IPS-15b (cell line): Measurements from ENCODE around the gene BCAN.

Experiments used
- H3K27me3 ChIP-seq: one replicate; pipeline ENCODE4 v1.6.1; 2013; ENCODE audit warnings: low read length; ENCODE audit not compliant: control insufficient read depth, insufficient read depth
- H3K36me3 ChIP-seq: one replicate; pipeline ENCODE4 v1.6.1; 2013; ENCODE audit warnings: low read length; ENCODE audit not compliant: control insufficient read depth, insufficient read depth
- H3K4me1 ChIP-seq: one replicate; pipeline ENCODE4 v1.6.1; 2013; ENCODE audit warnings: mild to moderate bottlenecking, low read length; ENCODE audit not compliant: control insufficient read depth, insufficient read depth
- H3K4me3 ChIP-seq: one replicate; pipeline ENCODE4 v1.5.1; 2013; ENCODE audit warnings: low read depth, low read length
- H3K9ac ChIP-seq: one replicate; pipeline ENCODE4 v1.6.1; 2013; ENCODE audit warnings: low read depth, mild to moderate bottlenecking, low read length
- H3K9me3 ChIP-seq: one replicate; pipeline ENCODE4 v1.6.1; 2013; ENCODE audit warnings: mild to moderate bottlenecking, low read length; ENCODE audit not compliant: control insufficient read depth, insufficient read depth

The BCAN gene

DNA sequence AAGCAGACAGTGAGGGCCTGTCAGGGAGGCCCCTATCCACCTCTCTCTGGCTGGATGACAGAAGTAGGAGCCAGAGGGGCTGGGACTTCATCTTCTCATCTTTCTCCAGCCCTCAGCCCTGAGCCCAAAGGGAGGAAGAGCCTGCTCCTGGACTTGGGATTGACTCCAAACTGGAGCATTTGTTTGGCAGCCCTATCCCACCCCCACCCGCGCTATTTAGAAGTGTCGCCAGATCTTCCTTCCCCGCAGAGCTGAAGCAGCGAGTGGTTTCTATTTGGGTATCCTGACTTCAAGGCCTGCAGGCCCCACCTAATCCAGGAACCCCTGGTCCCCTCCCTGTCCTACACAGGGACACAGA is 25.7 kb downstream of the BCAN start:
- Histone ChIP-seq H3K27me3 (no peaks in the 10 kb centered on the region), H3K4me3 (no peak overlapping the region), H3K4me1 (peaks cover 44% of the 10 kb centered on the region), H3K36me3 (peaks cover 15% of the 10 kb centered on the region), H3K9me3 (no peaks in the 10 kb centered on the region), H3K9ac (peak overlapping the region; percentile 61)

DNA sequence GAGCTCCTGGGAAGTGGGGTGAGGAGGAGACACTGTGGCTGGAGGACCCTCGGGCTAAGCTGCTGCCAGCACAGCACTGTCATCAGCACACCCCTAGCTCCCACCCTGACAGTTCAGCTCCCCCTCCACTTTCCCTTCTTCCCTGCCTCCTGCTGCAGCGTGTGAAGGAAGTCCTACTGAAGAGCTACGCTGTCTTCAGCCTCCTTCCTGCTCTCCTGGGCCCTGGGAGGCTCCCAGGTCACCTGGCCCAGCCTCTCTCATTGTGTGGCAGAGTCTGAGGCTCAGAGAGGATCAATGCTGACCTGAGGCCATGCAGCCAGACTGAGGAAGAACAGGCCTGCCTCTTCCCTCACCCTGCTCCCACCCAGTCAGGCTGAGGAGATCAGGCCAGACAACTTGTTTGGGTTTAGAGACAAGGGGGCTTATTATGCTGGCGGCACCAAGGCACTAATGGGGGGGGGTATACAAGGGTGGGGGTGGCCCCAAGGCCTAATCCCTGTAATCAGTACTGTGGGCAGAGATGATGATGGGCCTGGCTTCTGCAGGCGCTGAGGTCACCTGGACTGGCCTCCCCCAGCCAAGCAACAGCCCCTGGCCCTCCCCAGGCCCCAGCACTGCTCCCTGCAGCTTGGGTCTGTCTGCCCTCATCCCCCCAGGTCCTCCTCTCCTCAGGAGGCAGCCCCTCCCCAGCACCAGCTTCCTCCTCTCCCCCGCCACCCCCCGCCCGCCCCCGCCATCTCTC is 26.2 kb downstream of the BCAN start:
- Histone ChIP-seq H3K4me3 (no peak overlapping the region), H3K9me3 (no peaks in the 10 kb centered on the region), H3K4me1 (peaks cover 45% of the 10 kb centered on the region), H3K9ac (peak overlapping the region; percentile 61), H3K27me3 (no peaks in the 10 kb centered on the region), H3K36me3 (peaks cover 20% of the 10 kb centered on the region)

DNA sequence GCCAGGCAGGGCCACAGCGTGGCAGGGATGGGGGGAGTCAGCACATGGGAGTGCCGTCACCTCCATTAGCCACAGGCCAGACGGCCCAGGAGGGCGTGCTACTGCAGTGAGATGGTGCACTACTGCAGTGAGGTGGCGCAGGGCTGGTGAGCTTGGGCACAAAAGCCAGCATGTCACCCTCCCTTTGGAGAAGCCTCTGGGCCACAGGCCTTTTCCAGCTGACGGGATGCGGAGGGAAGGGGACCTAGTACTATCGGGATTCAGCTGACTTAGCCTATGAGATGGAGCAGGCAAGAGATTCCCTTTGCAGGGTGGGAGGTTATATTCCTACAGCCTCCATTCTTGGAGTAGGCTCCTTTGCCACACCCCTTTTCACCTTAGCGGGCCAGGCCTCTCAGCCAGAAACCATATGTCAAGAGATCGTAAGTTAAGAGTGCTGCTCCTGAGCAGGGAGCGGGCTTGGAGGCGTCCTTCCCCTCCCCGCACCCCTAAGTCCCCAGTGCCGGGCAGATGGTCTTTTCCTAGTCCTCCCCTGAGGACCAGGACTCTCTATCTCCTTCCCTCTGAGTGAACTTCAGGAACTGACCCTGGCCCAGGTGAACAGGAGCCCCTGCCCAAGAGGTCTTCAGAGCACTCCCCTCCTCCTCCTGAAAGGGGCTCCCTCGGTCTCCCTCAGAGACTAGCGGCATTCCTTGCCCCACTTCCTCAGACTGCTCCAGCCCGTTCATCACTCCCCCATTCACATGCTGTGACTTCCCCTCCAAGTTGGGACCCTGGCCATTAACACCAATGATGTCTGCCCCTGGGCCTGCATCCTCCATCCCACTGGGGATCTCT is 27.1 kb downstream of the BCAN start:
- H3K9ac ChIP-seq = no peak overlapping the region
- no peak overlapping the region for H3K4me3 ChIP-seq
- peaks cover 42% of the 10 kb centered on the region for H3K4me1 ChIP-seq
- no peaks in the 10 kb centered on the region for H3K27me3 ChIP-seq
- H3K9me3 ChIP-seq = no peaks in the 10 kb centered on the region
- peaks cover 23% of the 10 kb centered on the region for H3K36me3 ChIP-seq

DNA sequence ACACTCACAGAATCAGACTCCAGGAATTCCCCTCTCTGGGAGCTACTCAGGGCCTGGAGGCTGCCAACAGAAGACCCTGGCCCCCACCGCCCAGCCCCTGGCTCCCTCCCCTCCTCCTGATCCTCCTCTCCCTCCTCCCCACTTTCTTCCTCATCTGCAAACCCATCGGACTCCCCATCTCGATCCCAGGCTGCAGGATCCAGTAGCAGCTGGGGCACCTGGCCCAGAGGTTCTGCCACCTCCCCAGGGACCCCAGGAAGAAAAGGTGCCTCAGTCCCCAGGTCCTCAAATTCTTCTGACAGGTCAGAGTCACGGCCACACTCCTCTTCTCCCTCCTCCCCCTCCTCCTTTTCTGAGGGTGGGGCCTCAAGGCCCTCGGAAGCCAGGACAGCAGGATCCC is 27.9 kb downstream of the BCAN start:
- peaks cover 39% of the 10 kb centered on the region for H3K4me1 ChIP-seq
- no peaks in the 10 kb centered on the region for H3K27me3 ChIP-seq
- H3K36me3 ChIP-seq = peaks cover 27% of the 10 kb centered on the region
- no peak overlapping the region for H3K9ac ChIP-seq
- H3K9me3 ChIP-seq = no peaks in the 10 kb centered on the region
- H3K4me3 ChIP-seq = no peak overlapping the region

DNA sequence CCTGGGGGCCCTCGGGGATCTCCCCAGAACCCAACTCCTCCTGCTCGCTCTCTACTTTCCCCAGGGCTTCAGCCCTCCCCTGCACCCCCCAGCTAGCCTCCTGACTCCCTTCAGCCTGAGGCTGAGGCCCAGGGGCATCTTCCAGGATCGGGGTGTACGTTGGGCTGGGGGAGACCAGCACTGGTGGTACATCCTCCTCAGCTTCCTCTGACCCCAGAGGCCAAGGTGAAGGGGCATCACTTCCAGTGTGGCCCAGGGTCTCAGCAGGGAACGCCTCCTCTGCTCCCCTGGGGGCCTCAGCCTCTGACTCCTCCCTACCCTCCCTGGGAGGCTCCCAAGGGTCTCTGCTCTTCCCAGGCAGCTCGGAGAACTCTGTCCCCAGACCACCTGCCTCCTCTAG is 28.4 kb downstream of the BCAN start:
- H3K9ac ChIP-seq = no peak overlapping the region

DNA sequence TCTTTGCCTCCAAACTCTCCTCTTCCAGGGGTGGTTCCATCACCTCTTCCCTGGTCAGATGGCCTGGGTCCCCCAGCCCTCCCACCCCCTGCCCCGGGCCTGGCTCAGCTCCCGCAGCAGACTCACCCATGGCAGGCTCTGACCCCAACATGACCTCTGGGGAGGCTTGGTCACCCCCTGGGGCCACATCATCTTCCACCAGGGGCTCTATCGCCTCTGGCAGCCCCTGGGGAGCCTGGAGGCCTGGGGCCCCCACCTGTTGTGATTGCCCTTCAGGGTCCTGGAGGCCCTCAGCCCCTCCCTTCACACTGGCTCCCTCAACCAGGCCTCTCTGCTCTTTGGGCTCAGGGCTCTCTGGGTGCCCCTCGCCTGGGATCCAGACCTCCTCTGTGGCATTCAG is 28.9 kb downstream of the BCAN start:
- no peaks in the 10 kb centered on the region for H3K27me3 ChIP-seq
- peaks cover 34% of the 10 kb centered on the region for H3K4me1 ChIP-seq
- no peak overlapping the region for H3K9ac ChIP-seq
- H3K36me3 ChIP-seq = peaks cover 33% of the 10 kb centered on the region
- no peaks in the 10 kb centered on the region for H3K9me3 ChIP-seq
- H3K4me3 ChIP-seq = no peak overlapping the region

More for the DNA sequence above, 28.4 kb downstream of the BCAN start:
- H3K4me1 ChIP-seq = peaks cover 36% of the 10 kb centered on the region
- no peaks in the 10 kb centered on the region for H3K27me3 ChIP-seq
- peaks cover 33% of the 10 kb centered on the region for H3K36me3 ChIP-seq
- no peak overlapping the region for H3K4me3 ChIP-seq
- no peaks in the 10 kb centered on the region for H3K9me3 ChIP-seq

DNA sequence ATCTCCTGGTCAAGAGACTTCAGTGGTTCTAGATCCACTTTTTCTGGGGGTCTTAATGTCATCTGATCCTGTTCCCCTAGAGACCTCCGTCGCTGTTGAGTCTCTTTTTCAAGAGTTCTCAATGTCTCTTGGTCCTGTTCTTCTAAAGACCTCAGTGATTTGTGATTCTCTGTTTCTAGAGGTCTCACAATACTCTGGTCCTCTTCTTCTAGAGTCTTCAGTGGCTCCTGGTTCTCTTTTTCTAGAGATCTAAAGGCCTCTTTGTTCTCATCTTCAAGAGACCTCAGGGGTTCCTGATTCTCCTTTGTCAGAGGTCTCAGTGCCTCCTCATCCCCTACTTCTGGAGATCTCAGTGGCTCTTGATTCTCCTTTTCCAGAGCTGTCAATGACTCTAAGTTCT is 29.9 kb downstream of the BCAN start:
- Histone ChIP-seq H3K27me3 (no peaks in the 10 kb centered on the region), H3K36me3 (peaks cover 33% of the 10 kb centered on the region), H3K4me3 (no peak overlapping the region), H3K9me3 (no peaks in the 10 kb centered on the region), H3K4me1 (peaks cover 34% of the 10 kb centered on the region), H3K9ac (no peak overlapping the region)

DNA sequence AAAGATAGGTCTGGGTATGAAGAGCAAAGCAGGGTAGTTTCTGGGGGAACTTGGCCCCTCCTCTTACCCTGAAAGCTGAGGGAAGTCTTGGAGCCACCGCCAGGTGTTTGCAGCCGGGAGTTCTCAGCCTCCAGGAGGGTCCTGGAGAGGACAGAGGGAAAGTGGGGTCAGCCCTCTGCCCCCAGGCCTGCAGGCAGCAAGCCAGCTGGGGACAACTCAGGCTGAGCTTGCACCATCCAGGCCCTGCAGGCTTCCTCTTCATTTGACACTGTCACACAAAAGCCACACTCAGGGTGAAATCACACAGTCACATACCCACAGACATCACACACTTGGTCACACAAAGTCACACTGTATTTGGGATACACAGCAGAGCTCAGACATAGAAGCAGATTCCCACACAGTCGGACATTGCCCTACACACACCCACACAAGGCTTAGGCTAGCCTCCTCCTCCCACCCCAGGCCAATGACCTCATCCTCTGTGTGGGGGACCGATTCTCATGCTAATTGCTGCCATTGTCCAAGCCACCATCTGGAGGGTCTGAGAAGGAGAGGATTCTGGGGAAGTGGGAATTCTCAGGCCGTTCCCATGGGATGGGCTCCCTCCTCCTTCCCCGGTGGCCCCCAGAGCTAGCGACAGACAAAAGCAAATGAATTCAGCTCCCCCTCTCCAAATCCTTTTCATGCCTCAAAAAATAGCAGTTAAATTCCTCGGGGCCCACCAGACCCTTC is 31.6 kb downstream of the BCAN start:
- Histone ChIP-seq H3K4me1 (peaks cover 30% of the 10 kb centered on the region), H3K9ac (peak overlapping the region; percentile 61), H3K4me3 (peak overlapping the region; percentile 78), H3K9me3 (no peaks in the 10 kb centered on the region), H3K36me3 (peaks cover 33% of the 10 kb centered on the region), H3K27me3 (peaks cover 4% of the 10 kb centered on the region)

DNA sequence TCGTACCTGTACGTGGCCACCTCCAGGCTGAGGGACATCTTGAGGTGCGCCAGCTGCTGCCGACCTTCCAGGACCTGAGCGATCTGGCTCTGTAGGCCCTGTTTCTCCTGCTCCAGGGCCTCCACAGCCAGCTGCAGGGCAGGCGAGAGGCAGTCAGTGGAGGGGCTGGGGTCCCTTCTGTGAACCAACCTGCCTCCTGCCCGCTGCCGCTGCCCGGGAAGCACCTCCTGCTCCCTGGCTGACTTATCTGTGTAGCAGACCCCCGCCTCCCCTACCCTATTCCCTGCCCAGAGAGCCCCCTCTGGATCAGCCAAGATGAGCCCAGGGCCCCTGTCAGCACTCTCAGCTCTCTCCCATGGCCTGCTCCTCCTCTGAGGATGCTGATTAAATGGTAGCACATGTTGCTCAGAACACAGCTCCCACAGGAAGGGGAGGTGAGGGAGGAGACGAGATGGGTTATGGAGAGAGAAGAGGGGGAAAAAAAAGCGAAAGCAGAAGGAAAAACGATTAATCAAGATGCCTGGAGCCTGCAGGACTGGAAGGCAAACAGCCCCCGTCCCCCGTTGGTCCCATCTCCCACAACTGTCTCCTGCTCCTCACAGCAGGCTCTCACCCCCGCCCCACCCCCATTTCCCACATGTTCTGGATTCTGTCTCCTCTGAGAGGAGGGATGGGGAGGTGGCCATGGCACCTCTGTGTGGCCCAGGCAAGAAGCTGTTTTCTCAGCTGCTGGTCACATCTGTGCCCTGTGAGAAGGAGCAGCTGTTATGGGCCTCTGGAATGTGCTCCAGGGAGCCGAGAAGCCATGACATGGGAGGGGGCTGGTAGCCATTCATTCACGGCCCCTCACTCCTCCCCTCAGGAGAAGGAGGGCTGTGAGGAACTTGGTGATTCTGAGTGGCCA is 33.5 kb downstream of the BCAN start:
- H3K27me3 ChIP-seq = peaks cover 7% of the 10 kb centered on the region
- peak overlapping the region; percentile 76 for H3K9ac ChIP-seq
- no peaks in the 10 kb centered on the region for H3K9me3 ChIP-seq
- peak overlapping the region; percentile 78 for H3K4me3 ChIP-seq
- peaks cover 31% of the 10 kb centered on the region for H3K36me3 ChIP-seq
- peaks cover 24% of the 10 kb centered on the region for H3K4me1 ChIP-seq

DNA sequence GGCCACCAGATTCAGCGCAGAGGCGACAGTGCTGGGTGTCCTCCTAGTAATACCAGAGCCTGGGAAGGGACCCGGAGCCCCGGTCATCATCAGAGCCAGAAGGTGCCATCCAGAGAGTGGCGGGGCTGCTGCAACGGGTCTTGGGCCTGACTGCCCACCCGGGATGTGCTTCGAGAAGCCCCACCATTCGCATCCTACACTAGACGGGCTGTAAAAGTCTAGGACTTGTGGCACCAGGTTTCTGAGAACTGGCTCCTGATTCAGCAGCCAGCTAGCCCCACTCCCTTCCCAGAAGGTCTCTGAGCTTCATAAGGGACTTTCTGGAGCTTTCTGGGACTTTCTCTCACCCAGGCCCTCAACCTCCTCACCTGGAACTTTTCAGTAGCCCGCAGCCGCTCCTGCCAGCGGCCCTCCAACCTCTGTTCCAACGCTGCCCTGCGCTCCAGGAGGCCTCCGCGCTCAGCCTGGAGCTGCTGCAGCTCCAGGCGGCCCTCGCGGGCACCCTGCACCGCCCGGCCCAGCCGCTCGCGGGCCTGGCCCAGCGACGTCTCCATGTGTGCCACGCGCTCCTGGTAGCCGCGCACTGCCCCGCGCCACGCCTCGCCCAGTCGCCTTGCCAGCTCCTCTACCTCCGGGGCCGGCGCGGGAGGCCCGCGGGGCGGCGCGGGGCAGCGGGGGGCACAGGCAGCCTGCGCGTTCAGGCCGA is 34.4 kb downstream of the BCAN start:
- peaks cover 21% of the 10 kb centered on the region for H3K4me1 ChIP-seq
- H3K9me3 ChIP-seq = no peaks in the 10 kb centered on the region
- peak overlapping the region; percentile 78 for H3K4me3 ChIP-seq
- peak overlapping the region; percentile 76 for H3K9ac ChIP-seq
- H3K36me3 ChIP-seq = peaks cover 26% of the 10 kb centered on the region
- H3K27me3 ChIP-seq = peaks cover 7% of the 10 kb centered on the region
